A673 (cell line): ENCODE results near the gene SMIM13. TPM values are rescaled to one million over a fixed set of nuclear protein-coding genes. Genes with fewer than 3 reads are reported as not detected.

Experiments
- BruUV-seq: library from RNA; stranded (reverse); fragments of 400-500 nt; replicated peaks from 2 replicates; lab custom pipeline; 2021; lab: Mats Ljungman, UMichigan
- CTCF ChIA-PET: fragments of 300-600 bp; sonication (Branson Sonifier 250); formaldehyde crosslinking; loops from one replicate; lab custom pipeline; 2022; ENCODE audit warnings: antibody characterized with exemption; lab: Charles Lee
- POLR2A ChIA-PET: fragments of 300-600 bp; sonication (Branson Sonifier 250); formaldehyde crosslinking; loops from one replicate; lab custom pipeline; 2022; ENCODE audit warnings: antibody characterized with exemption; ENCODE audit not compliant: low non-redundant PET; lab: Charles Lee
- DNase-seq: peaks from one replicate; pipeline ENCODE4 v3.0.0-alpha.2; 2015; ENCODE audit warnings: low spot score
- H3K27ac ChIP-seq: fragments of 200-600 bp; sonication (generic); 2 replicates; pipeline ENCODE4 v1.5.1; 2016; ENCODE audit warnings: mixed run types, low read depth, mild to moderate bottlenecking, mixed read lengths, antibody characterized with exemption, low read length; ENCODE audit not compliant: poor library complexity, severe bottlenecking
- H3K27me3 ChIP-seq: fragments of 200-600 bp; sonication (generic); replicated peaks from 2 replicates; pipeline ENCODE4 v1.6.1; 2017; ENCODE audit warnings: mixed run types, low read depth, mild to moderate bottlenecking, mixed read lengths, antibody characterized with exemption, low read length; ENCODE audit not compliant: insufficient read depth, poor library complexity
- H3K36me3 ChIP-seq: fragments of 200-600 bp; sonication (generic); 2 replicates; pipeline ENCODE4 v1.6.1; 2016; ENCODE audit warnings: mixed run types, mild to moderate bottlenecking, mixed read lengths, antibody characterized with exemption, low read length; ENCODE audit not compliant: insufficient read depth, poor library complexity, severe bottlenecking
- H3K4me1 ChIP-seq: fragments of 200-600 bp; sonication (generic); 2 replicates; pipeline ENCODE4 v1.6.1; 2017; ENCODE audit warnings: mixed run types, mild to moderate bottlenecking, mixed read lengths, antibody characterized with exemption, low read length; ENCODE audit not compliant: insufficient read depth, poor library complexity, severe bottlenecking
- H3K4me3 ChIP-seq: fragments of 200-600 bp; sonication (generic); 2 replicates; pipeline ENCODE4 v1.5.1; 2016; ENCODE audit warnings: low read depth, mixed run types, mild to moderate bottlenecking, mixed read lengths, low read length; ENCODE audit not compliant: poor library complexity, severe bottlenecking
- H3K9me3 ChIP-seq: fragments of 200-600 bp; sonication (generic); 2 replicates; pipeline ENCODE4 v1.6.1; 2016; ENCODE audit warnings: mixed run types, low read depth, mild to moderate bottlenecking, mixed read lengths, antibody characterized with exemption, low read length; ENCODE audit not compliant: poor library complexity, severe bottlenecking
- EZH2 ChIP-seq: fragments of 200-600 bp; sonication (generic); IDR thresholded peaks from 2 replicates; pipeline ENCODE4 v1.6.1; 2017; ENCODE audit warnings: borderline replicate concordance, low read depth, mild to moderate bottlenecking, mixed read lengths, antibody characterized with exemption, low read length; ENCODE audit not compliant: poor library complexity, severe bottlenecking
- intact Hi-C: fragments of 100-400 bp; cut with micrococcal nuclease; formaldehyde crosslinking; loops from one replicate; pipeline ENCODE4 v1.10.0; 2022; ENCODE audit not compliant: unreplicated experiment
- total RNA-seq: library from RNA; stranded (reverse); gene quantifications from 2 replicates; pipeline ENCODE4 v1.2.3, GENCODE V29; 2021
- TF ChIP-seq, protein P1 (sequence below): fragments of 300-800, 200-600 bp; sonication (generic); conservative IDR thresholded peaks from 2 replicates; pipeline ENCODE4 v1.5.1; 2017; ENCODE audit warnings: low read depth, mild to moderate bottlenecking, antibody characterized with exemption, low read length, moderate library complexity, mixed read lengths

Gene SMIM13
- total RNA-seq, 1 experiment from 2014 or later = 18.9 TPM

DNA sequence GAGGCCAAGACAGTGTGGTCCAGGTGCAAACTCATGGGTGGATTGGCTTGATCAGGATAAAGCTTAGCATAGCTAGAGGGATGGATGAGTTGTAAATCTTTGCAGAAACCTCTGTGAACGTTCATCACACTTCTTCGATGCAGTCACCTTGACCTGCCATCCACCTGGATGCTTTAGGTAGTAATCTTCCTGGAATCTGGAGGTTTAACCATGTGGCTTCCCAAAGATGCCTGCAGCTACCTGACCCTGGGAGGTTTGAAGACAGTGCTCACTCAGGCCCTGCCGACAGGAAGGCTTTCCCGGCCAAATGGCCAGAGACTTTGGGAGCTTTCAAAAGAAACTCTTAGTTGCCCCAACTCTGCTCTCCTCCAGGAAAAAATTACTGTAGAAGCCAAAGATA lies 73.3 kb downstream of the SMIM13 start:
- intact Hi-C loops = no loop called here
- POLR2A ChIA-PET = interaction anchor here (0.6 kb wide), 1 partner anchor 66 kb away, joined by 5 read pairs; the partner anchor contains the start of gene NEDD9
- TF ChIP-seq, protein P1, sequence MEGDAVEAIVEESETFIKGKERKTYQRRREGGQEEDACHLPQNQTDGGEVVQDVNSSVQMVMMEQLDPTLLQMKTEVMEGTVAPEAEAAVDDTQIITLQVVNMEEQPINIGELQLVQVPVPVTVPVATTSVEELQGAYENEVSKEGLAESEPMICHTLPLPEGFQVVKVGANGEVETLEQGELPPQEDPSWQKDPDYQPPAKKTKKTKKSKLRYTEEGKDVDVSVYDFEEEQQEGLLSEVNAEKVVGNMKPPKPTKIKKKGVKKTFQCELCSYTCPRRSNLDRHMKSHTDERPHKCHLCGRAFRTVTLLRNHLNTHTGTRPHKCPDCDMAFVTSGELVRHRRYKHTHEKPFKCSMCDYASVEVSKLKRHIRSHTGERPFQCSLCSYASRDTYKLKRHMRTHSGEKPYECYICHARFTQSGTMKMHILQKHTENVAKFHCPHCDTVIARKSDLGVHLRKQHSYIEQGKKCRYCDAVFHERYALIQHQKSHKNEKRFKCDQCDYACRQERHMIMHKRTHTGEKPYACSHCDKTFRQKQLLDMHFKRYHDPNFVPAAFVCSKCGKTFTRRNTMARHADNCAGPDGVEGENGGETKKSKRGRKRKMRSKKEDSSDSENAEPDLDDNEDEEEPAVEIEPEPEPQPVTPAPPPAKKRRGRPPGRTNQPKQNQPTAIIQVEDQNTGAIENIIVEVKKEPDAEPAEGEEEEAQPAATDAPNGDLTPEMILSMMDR = no peak
- no peaks in the 10 kb centered on the region for H3K27me3 ChIP-seq
- no peaks in the 10 kb centered on the region for H3K9me3 ChIP-seq
- no peak overlapping the region for H3K27ac ChIP-seq
- H3K4me3 ChIP-seq = no peak overlapping the region
- CTCF ChIA-PET = no interaction called here
- no TSS peak for BruUV-seq
- H3K36me3 ChIP-seq = no peaks in the 10 kb centered on the region
- no peak for DNase-seq
- H3K4me1 ChIP-seq = no peaks in the 10 kb centered on the region

DNA sequence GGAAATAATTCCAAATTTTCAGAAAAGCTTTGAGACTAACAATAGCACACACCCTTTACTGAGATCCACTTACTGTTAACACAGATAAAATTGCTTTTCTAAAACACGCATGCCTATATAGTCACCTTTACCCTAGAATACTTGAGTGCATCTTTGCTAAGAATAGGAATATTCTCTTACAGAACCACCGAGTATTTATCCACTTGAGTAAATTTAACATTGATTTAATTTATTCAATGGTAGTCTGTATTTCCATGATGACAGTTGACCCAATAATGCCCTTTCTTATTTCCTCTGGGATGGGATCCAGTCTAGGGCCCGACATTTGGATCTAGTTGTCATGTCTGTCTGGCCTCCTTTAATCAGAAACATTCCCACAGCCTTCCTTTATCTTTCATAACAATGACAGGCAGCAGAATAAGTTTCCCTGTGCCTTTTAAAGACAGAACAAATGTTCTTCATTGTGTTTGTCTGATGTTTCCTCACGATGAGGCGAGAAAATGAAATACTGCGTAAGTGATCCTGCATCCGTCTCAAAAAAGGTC lies 74.5 kb downstream of the SMIM13 start:
- POLR2A ChIA-PET = no interaction called here
- TF ChIP-seq, protein P1 = no peak
- TF ChIP-seq EZH2 = no peak

DNA sequence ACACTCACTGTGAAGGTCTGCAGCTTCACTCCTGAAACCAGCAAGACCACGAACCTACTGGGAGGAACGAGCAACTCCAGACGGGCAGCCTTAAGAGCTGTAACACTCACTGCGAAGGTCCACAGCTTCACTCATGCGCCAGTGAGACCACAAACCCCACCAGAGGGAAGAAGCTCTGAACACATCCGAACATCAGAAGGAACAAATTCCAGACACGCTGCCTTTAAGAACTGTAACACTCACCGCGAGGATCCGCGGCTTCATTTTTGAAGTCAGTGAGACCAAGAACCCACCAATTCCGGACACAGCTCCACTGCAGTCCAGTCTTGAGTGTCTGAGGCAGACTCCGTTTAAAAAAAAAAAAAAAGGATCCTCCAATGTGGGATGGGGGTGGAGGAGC lies 78.3 kb downstream of the SMIM13 start:
- ChIA-PET CTCF (interaction anchor here (0.5 to 1.6 kb wide), 4 partner anchors 20 to 362 kb away, joined by 3 to 9 read pairs (median 4); no protein-coding TSS in a partner anchor), POLR2A (interaction anchor here (1.0 kb wide), 1 partner anchor 61 kb away, joined by 7 read pairs; the partner anchor contains the start of gene NEDD9)
- H3K36me3 ChIP-seq = no peaks in the 10 kb centered on the region
- no peak overlapping the region for H3K27ac ChIP-seq
- no peaks in the 10 kb centered on the region for H3K9me3 ChIP-seq
- no TSS peak for BruUV-seq
- H3K4me1 ChIP-seq = peaks cover 4% of the 10 kb centered on the region
- intact Hi-C loops = loop anchor here (1.0 to 5.0 kb wide), 3 partner anchors 61 to 324 kb away; partner anchors contain the start of gene NEDD9
- H3K27me3 ChIP-seq = no peaks in the 10 kb centered on the region
- no peak overlapping the region for H3K4me3 ChIP-seq
- TF ChIP-seq, protein P1 = no peak
- TF ChIP-seq EZH2 = no peak
- no peak for DNase-seq

More for the DNA sequence above, 74.5 kb downstream of the SMIM13 start:
- Histone ChIP-seq H3K4me3 (no peak overlapping the region), H3K4me1 (peaks cover 4% of the 10 kb centered on the region), H3K9me3 (no peaks in the 10 kb centered on the region), H3K27me3 (no peaks in the 10 kb centered on the region), H3K27ac (no peak overlapping the region), H3K36me3 (no peaks in the 10 kb centered on the region)
- CTCF ChIA-PET = no interaction called here
- intact Hi-C loops = no loop called here
- no peak for DNase-seq
- BruUV-seq = no TSS peak
